Adrenal gland (tissue), 5 donors: ENCODE measurements around the gene UQCR10.

Experiments
- CTCF ChIP-seq, 6 experiments: fragments of 450-650 bp in 4 of 6; fragments of 200-600 bp in 2 of 6; sonication (generic) in 1 of 6; IDR thresholded peaks; 1 replicate in 5 of 6; 2 replicates in 1 of 6; pipeline versions ENCODE4 v1.5.1 to v1.8.0; 2016 to 2021; ENCODE audit warnings: antibody characterized with exemption in 6 of 6, mild to moderate bottlenecking in 2 of 6, moderate library complexity in 1 of 6
- POLR2A ChIP-seq, 2 donors: fragments of 450-650 bp; IDR thresholded peaks; one replicate each; pipeline ENCODE4 v1.6.1; 2017; ENCODE audit warnings: antibody characterized with exemption in 2 of 2, mild to moderate bottlenecking in 2 of 2, moderate library complexity in 1 of 2
- donor health status: DM: no; HTN: no; CAD: no.

GRCh38 chr22:29797351-29797750, 30.2 kb downstream of the UQCR10 start:
- no peak for TF ChIP-seq CTCF (IDR thresholded peaks at IDR 0.05)
- TF ChIP-seq POLR2A (IDR thresholded peaks at IDR 0.05), result no peak
